Neutrophil (primary cell): ENCODE measurements around the gene MUTYH.
A peak's percentile ranks its signal among the peaks of the same experiment; 100 is the strongest.
"Not testable (repeated sequence)": the region's sequence is repeated elsewhere in the genome, so short reads cannot be mapped to it uniquely, and the experiment has no call there.

Experiments
- H3K27ac ChIP-seq: fragments of 200-600 bp; sonication (generic); 2 replicates; pipeline ENCODE4 v1.5.1; 2016; ENCODE audit warnings: mild to moderate bottlenecking, moderate library complexity
- H3K27me3 ChIP-seq: fragments of 200-600 bp; sonication (generic); 2 replicates; pipeline ENCODE4 v1.6.0; 2016; ENCODE audit warnings: mild to moderate bottlenecking
- H3K36me3 ChIP-seq: fragments of 200-600 bp; sonication (generic); 2 replicates; pipeline ENCODE4 v1.5.1; 2017
- H3K4me1 ChIP-seq, 2 experiments: fragments of 200-600 bp in 1 of 2; sonication (generic) in 1 of 2; 1 replicate in 1 of 2; 2 replicates in 1 of 2; pipeline versions ENCODE4 v1.5.1 to v1.6.1; 2013 to 2016; ENCODE audit warnings: low read depth in 1 of 2, low read length in 1 of 2, mild to moderate bottlenecking in 1 of 2, moderate library complexity in 1 of 2; ENCODE audit not compliant: control insufficient read depth in 1 of 2, insufficient read depth in 1 of 2
- H3K4me3 ChIP-seq, 2 experiments: fragments of 200-600 bp in 1 of 2; sonication (generic) in 1 of 2; 1 replicate in 1 of 2; 2 replicates in 1 of 2; pipeline ENCODE4 v1.5.1; 2013 to 2016; ENCODE audit warnings: low read depth in 1 of 2, low read length in 1 of 2, mild to moderate bottlenecking in 1 of 2, moderate library complexity in 1 of 2
- H3K9me3 ChIP-seq: fragments of 200-600 bp; sonication (generic); 2 replicates; pipeline ENCODE4 v1.5.1; 2016
- TF ChIP-seq, protein P1 (sequence below): fragments of 200-600 bp; sonication (generic); IDR thresholded peaks from 2 replicates; pipeline ENCODE4 v1.5.1; 2016; ENCODE audit warnings: antibody characterized with exemption

MUTYH gene

DNA sequence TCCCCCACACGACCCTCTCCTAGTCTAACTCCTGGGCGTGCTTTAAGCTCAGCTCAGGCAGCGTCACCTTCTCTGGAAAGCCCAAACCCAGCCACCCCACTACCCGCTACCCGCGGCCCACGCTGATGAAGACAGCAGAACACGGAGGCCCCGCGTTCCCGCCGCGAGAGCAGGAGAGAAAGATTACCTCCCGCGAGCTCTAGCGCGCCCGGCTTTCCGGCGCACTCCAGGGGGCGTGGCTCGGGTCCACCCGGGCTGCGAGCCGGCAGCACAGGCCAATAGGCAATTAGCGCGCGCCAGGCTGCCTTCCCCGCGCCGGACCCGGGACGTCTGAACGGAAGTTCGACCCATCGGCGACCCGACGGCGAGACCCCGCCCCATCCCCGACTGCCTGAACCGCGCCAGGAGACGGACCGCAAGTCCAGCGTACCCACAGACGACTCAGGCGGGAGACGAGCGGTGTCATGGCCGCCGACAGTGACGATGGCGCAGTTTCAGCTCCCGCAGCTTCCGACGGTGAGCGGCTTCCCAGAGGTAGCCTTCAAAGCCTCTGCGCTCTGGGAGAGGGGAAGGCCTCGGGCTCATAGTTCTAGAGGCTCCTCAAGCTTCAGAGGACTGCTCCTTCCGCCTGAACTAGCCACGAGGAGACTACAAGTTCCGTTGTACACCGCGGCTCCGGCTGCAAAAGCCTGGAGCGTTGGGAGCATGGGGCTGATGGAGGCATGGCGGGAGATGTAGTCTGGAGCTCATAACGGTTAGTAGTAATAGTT lies at the start of gene MUTYH, which contains the start of gene TOE1:
Gene MUTYH, minus strand, starts transcription at position 652 of the 770 bp plus-strand sequence. CDS start 5,935 bp downstream, outside the sequence.
Gene TOE1, plus strand, starts transcription at position 382 of the 770 bp plus-strand sequence. Its CDS starts 83 bp downstream, at position 465.
- H3K4me1 ChIP-seq = peaks cover 32 to 37% of the 10 kb centered on the region in 2 experiments
- no peaks in the 10 kb centered on the region for H3K27me3 ChIP-seq
- TF ChIP-seq, protein P1, sequence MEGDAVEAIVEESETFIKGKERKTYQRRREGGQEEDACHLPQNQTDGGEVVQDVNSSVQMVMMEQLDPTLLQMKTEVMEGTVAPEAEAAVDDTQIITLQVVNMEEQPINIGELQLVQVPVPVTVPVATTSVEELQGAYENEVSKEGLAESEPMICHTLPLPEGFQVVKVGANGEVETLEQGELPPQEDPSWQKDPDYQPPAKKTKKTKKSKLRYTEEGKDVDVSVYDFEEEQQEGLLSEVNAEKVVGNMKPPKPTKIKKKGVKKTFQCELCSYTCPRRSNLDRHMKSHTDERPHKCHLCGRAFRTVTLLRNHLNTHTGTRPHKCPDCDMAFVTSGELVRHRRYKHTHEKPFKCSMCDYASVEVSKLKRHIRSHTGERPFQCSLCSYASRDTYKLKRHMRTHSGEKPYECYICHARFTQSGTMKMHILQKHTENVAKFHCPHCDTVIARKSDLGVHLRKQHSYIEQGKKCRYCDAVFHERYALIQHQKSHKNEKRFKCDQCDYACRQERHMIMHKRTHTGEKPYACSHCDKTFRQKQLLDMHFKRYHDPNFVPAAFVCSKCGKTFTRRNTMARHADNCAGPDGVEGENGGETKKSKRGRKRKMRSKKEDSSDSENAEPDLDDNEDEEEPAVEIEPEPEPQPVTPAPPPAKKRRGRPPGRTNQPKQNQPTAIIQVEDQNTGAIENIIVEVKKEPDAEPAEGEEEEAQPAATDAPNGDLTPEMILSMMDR = peak; percentile 18

DNA sequence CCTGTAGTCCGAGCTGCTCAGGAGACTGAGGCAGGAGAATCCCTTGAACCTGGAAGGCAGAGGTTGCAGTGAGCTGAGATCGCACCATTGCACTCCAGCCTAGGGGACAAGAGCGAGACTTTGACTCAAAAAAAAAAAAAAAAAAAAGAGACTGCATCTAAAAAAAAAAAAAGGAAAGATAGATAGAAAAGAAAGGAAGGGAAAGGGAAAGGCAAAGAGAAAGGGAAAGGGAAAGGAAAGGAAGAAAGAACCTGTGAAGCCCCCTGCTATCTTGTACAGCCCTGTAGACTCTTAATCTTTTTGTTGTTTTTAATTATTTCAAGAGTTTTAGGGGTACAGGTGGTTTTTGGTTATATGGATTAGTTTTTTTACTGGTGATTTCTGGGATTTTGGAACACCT lies 46.0 kb upstream of the MUTYH start:
- TF ChIP-seq, protein P1 = no peak
- Histone ChIP-seq H3K4me3 (no peak overlapping the region), H3K27ac (no peak overlapping the region), H3K9me3 (no peaks in the 10 kb centered on the region), H3K4me1 (peaks cover 14 to 22% of the 10 kb centered on the region in 2 experiments), H3K36me3 (no peaks in the 10 kb centered on the region), H3K27me3 (no peaks in the 10 kb centered on the region)

More for the DNA sequence above, at the start of gene MUTYH, which contains the start of gene TOE1:
- peaks cover 27% of the 10 kb centered on the region for H3K36me3 ChIP-seq
- peak within 1 kb of the TSS; percentile 89 for H3K27ac ChIP-seq
- no peaks in the 10 kb centered on the region for H3K9me3 ChIP-seq
- peak within 1 kb of the TSS; percentile 84 to 87 for H3K4me3 ChIP-seq

DNA sequence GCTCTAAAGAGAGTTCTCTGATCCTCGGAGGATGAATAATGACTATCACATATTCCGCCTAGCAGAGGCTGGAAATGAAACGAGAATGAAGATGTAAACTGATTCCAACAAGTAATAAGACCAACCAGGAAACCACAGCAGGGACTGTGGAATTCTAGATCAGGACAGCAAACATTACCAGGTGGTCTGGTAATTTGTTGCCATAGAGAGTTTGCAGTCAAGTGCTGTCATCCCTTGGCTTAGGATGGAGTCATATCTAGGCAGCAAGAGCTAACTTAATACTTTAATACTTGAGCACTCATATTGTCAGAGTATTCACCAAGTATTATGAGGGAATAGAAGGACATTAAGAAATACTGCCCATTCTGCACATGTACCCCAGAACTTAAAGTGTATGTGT lies 45.1 kb upstream of the MUTYH start:
- Histone ChIP-seq H3K36me3 (no peaks in the 10 kb centered on the region), H3K9me3 (no peaks in the 10 kb centered on the region), H3K4me3 (no peak overlapping the region), H3K27ac (peak overlapping the region; percentile 62), H3K4me1 (peaks cover 14 to 22% of the 10 kb centered on the region in 2 experiments), H3K27me3 (no peaks in the 10 kb centered on the region)
- TF ChIP-seq, protein P1 = no peak

DNA sequence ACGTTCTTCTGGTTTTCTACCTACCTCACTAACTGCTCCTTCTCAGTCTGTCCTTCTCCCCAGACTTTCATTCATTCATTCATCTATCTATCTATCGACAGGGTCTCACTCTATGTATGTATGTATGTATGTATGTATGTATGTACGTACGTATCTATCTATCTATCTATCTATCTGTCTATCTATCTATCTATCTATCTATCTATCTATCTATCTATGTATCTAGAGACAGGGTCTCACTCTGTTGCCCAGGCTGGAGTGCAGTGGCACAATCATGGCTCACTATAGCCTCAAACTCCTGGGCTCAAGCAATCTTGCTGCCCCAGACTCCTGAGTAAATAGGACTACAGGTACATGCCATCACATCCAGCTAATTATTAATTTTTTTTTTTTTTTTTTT lies 44.0 kb upstream of the MUTYH start:
- H3K27me3 ChIP-seq, H3K9me3 ChIP-seq: not testable (repeated sequence)
- peaks cover 14 to 22% of the 10 kb centered on the region in 2 experiments for H3K4me1 ChIP-seq

DNA sequence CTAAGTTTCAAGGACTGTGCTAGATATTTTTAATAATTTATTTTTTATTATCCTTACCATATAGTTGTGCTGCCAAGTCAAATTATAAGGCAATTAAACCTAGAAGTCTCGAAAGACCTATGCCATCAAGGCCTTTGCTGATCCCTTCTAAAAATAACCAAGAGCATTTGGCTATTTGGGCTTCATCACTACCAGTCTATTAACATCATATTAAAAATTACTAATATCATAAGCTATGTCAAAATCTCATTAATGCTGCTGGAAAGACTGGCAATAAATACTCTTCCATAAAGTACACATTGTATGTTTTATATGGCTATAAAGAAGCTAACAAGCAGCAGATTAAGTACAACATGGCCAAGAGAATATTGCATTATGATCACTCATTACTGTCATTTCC lies 43.0 kb upstream of the MUTYH start:
- peaks cover 14 to 22% of the 10 kb centered on the region in 2 experiments for H3K4me1 ChIP-seq
- no peak overlapping the region for H3K27ac ChIP-seq
- H3K9me3 ChIP-seq = no peaks in the 10 kb centered on the region
- H3K4me3 ChIP-seq = no peak overlapping the region
- TF ChIP-seq, protein P1 = no peak
- no peaks in the 10 kb centered on the region for H3K27me3 ChIP-seq
- no peaks in the 10 kb centered on the region for H3K36me3 ChIP-seq

More for the DNA sequence above, 44.0 kb upstream of the MUTYH start:
- H3K36me3 ChIP-seq, H3K27ac ChIP-seq, H3K4me3 ChIP-seq: not testable (repeated sequence)

DNA sequence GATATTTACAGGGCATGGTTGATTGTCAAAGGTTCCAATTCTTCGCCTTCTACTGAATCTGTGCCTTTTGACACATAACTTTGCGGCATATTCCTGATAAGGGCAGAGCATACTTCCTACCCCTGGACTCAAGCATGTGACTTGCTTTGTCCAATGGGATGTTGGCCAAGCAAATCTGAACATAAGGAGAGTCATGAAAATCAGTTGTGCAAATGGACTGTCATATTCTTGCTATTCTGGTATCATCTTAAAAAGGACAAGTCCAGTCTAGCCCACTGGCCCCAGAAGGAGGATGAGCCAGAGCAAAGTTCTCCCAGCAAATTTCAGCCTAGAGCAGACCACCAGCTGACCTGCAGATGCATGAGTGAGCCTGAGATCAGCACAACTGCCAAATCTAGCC lies 41.0 kb upstream of the MUTYH start:
- no peaks in the 10 kb centered on the region for H3K36me3 ChIP-seq
- no peak overlapping the region for H3K27ac ChIP-seq

More for the DNA sequence above, 41.0 kb upstream of the MUTYH start:
- Histone ChIP-seq H3K27me3 (no peaks in the 10 kb centered on the region), H3K9me3 (no peaks in the 10 kb centered on the region), H3K4me1 (peaks cover 14 to 22% of the 10 kb centered on the region in 2 experiments), H3K4me3 (no peak overlapping the region)
- TF ChIP-seq, protein P1 = no peak
